Body of pancreas (tissue), 4 donors: ENCODE measurements around the gene CYP2C8. TPM values are rescaled to one million over a fixed set of nuclear protein-coding genes. Genes with fewer than 3 reads are reported as not detected.

Source experiments
- ATAC-seq: fragments of 150-250 bp; one replicate; pipeline ENCODE4 v1.9.1; 2016
- DNase-seq, 4 donors: peaks; one replicate each; pipeline ENCODE4 v3.0.0-alpha.2; 2019
- H3K27ac ChIP-seq, 4 donors: fragments of 200-600 bp; sonication (generic); 1 replicate in 3 of 4; 2 replicates in 1 of 4; pipeline versions ENCODE4 v1.5.1 to v1.6.1; 2016 to 2019; ENCODE audit warnings: mild to moderate bottlenecking in 1 of 4, mixed read lengths in 1 of 4, moderate library complexity in 1 of 4
- H3K27me3 ChIP-seq, 2 donors: fragments of 200-600 bp; sonication (generic); one replicate each; pipeline ENCODE4 v1.6.0; 2016; ENCODE audit warnings: mild to moderate bottlenecking in 1 of 2
- H3K36me3 ChIP-seq, 2 donors: fragments of 200-600 bp; sonication (generic); replicated peaks in 1 of 2; 2 replicates each; pipeline ENCODE4 v1.5.1; 2016; ENCODE audit warnings: low read depth in 2 of 2; ENCODE audit not compliant: insufficient read depth in 1 of 2
- H3K4me1 ChIP-seq: fragments of 200-600 bp; sonication (generic); one replicate; pipeline ENCODE4 v1.6.0; 2016
- H3K4me3 ChIP-seq, 2 donors: fragments of 200-600 bp; sonication (generic); 1 replicate in 1 of 2; 2 replicates in 1 of 2; pipeline ENCODE4 v1.5.1; 2016 to 2019
- H3K9me3 ChIP-seq, 3 donors: fragments of 200-600 bp; sonication (generic); 1 replicate in 2 of 3; 2 replicates in 1 of 3; pipeline ENCODE4 v1.5.1; 2016
- POLR2A ChIP-seq, 3 donors: fragments of 450-650 bp; IDR thresholded peaks; one replicate each; pipeline ENCODE4 v1.6.1; 2016; ENCODE audit warnings: antibody characterized with exemption in 3 of 3, mild to moderate bottlenecking in 2 of 3
- WGBS, 2 donors: methylation state at CpG; one replicate each; pipeline ENCODE4 v1.1.5; 2017; 5-methylcytosine and 5-hydroxymethylcytosine counted together
- intact Hi-C: fragments of 100-400 bp; cut with DNase I; formaldehyde crosslinking; loops from one replicate; pipeline ENCODE4 v1.15.1; 2023
- small RNA-seq: library from RNA; depleted of rRNA; stranded (forward); fragments of <200 nt; gene quantifications from one replicate; pipeline ENCODE3, GENCODE V24; 2016
- total RNA-seq, 2 donors: library from RNA; depleted of rRNA; stranded (reverse); fragments of >200 nt; gene quantifications; one replicate each; pipeline ENCODE4 v1.1.0, GENCODE V29; 2016
- TF ChIP-seq, protein P1 (sequence below), 7 experiments: fragments of 450-650 bp in 4 of 7; fragments of 200-600 bp in 3 of 7; sonication (generic) in 3 of 7; IDR thresholded peaks; one replicate each; pipeline ENCODE4 v1.5.1; 2016 to 2019; ENCODE audit warnings: antibody characterized with exemption in 7 of 7

The CYP2C8 gene
- total RNA-seq, 2 donors from 2014 or later, result 3.4 to 12.9 TPM

DNA sequence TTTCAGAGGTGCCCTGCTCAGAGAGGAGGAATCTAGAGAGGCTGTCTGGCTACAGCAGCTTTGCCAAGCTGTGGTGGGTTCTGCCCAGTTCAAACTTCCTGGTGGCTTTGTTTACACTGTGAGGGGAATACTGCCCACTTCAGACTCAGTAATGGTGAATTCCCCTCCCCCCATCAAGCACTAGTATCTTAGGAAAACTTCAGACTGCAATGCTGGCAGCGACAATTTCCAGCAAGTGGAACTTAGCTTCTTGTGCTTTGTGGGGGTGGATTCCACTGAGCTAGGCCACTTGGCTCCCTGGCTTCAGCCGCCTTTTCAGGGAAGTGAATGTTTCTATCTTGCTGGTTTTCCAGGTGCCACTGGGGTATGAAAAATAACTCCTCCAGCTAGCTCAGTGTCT, 42.8 kb downstream of the CYP2C8 start:
- intact Hi-C loops, result no loop called here
- TF ChIP-seq, protein P1, sequence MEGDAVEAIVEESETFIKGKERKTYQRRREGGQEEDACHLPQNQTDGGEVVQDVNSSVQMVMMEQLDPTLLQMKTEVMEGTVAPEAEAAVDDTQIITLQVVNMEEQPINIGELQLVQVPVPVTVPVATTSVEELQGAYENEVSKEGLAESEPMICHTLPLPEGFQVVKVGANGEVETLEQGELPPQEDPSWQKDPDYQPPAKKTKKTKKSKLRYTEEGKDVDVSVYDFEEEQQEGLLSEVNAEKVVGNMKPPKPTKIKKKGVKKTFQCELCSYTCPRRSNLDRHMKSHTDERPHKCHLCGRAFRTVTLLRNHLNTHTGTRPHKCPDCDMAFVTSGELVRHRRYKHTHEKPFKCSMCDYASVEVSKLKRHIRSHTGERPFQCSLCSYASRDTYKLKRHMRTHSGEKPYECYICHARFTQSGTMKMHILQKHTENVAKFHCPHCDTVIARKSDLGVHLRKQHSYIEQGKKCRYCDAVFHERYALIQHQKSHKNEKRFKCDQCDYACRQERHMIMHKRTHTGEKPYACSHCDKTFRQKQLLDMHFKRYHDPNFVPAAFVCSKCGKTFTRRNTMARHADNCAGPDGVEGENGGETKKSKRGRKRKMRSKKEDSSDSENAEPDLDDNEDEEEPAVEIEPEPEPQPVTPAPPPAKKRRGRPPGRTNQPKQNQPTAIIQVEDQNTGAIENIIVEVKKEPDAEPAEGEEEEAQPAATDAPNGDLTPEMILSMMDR (IDR thresholded peaks at IDR 0.05), result no peak
- TF ChIP-seq POLR2A (IDR thresholded peaks at IDR 0.05), result no peak
- H3K4me1 ChIP-seq, result no peaks in the 10 kb centered on the region
- no peaks in the 10 kb centered on the region for H3K9me3 ChIP-seq
- DNase-seq (no peak), ATAC-seq (no peak)
- H3K36me3 ChIP-seq, result no peaks in the 10 kb centered on the region
- WGBS, 2 donors, result 75 to 94% methylated on average over 2 of the region's 2 CpGs
- H3K4me3 ChIP-seq, result no peak overlapping the region
- no peaks in the 10 kb centered on the region for H3K27me3 ChIP-seq
- H3K27ac ChIP-seq, result no peak overlapping the region

- no peak overlapping the region for H3K27ac ChIP-seq
- ATAC-seq (no peak), DNase-seq (no peak)
- no peaks in the 10 kb centered on the region for H3K27me3 ChIP-seq
- intact Hi-C loops, result no loop called here
- TF ChIP-seq POLR2A (IDR thresholded peaks at IDR 0.05), result no peak
- TF ChIP-seq, protein P1 (IDR thresholded peaks at IDR 0.05), result no peak
- no peaks in the 10 kb centered on the region for H3K4me1 ChIP-seq
- H3K9me3 ChIP-seq, result no peaks in the 10 kb centered on the region
- H3K4me3 ChIP-seq, result no peak overlapping the region
- WGBS, 2 donors, result 57 to 65% methylated on average over 6 of the region's 6 CpGs
- no peaks in the 10 kb centered on the region for H3K36me3 ChIP-seq
These were observed 71.5 kb downstream of the CYP2C8 start for GRCh38 chr10:94997741-94998174.

GRCh38 chr10:94992811-94993210, 76.5 kb downstream of the CYP2C8 start:
- no peak overlapping the region for H3K4me3 ChIP-seq
- no peaks in the 10 kb centered on the region for H3K27me3 ChIP-seq
- TF ChIP-seq POLR2A (IDR thresholded peaks at IDR 0.05), result no peak
- no peak for ATAC-seq
- H3K9me3 ChIP-seq, result no peaks in the 10 kb centered on the region
- H3K4me1 ChIP-seq, result no peaks in the 10 kb centered on the region
- H3K36me3 ChIP-seq, result no peaks in the 10 kb centered on the region
- intact Hi-C loops, result no loop called here
- 80 to 85% methylated on average over 4 of the region's 4 CpGs for WGBS, 2 donors
- no peak overlapping the region for H3K27ac ChIP-seq
- no peak for DNase-seq

- H3K9me3 ChIP-seq, result no peaks in the 10 kb centered on the region
- H3K4me1 ChIP-seq, result no peaks in the 10 kb centered on the region
- DNase-seq, result no peak
- H3K27ac ChIP-seq, result no peak overlapping the region
- H3K4me3 ChIP-seq, result no peak overlapping the region
- no peaks in the 10 kb centered on the region for H3K36me3 ChIP-seq
- TF ChIP-seq POLR2A (IDR thresholded peaks at IDR 0.05), result no peak
- TF ChIP-seq, protein P1 (IDR thresholded peaks at IDR 0.05), result no peak
- no peaks in the 10 kb centered on the region for H3K27me3 ChIP-seq
- no peak for ATAC-seq
- WGBS, 2 donors, result 93 to 96% methylated on average over 1 of the region's 1 CpG
- intact Hi-C loops, result no loop called here
These were observed 77.9 kb downstream of the CYP2C8 start for GRCh38 chr10:94991243-94991888.

GRCh38 chr10:94989192-94989591, 80.1 kb downstream of the CYP2C8 start:
- DNase-seq, result no peak

More at GRCh38 chr10:94989192-94989591, 80.1 kb downstream of the CYP2C8 start:
- H3K27me3 ChIP-seq, result no peaks in the 10 kb centered on the region
- TF ChIP-seq, protein P1 (IDR thresholded peaks at IDR 0.05), result no peak
- no peak for TF ChIP-seq POLR2A (IDR thresholded peaks at IDR 0.05)
- intact Hi-C loops, result no loop called here
- H3K9me3 ChIP-seq, result no peaks in the 10 kb centered on the region
- no peaks in the 10 kb centered on the region for H3K4me1 ChIP-seq
- H3K27ac ChIP-seq, result no peak overlapping the region
- H3K4me3 ChIP-seq, result no peak overlapping the region
- no peak for ATAC-seq
- no peaks in the 10 kb centered on the region for H3K36me3 ChIP-seq

Small RNA genes lying within 50 kb of the gene (small RNA-seq; reads per million reads assigned to genes)
- not detected for gene CYP2C60P

Other genes starting within 250 kb of the CYP2C8 start
- gene CYP2C9, start 130.8 kb downstream of the CYP2C8 start, total RNA-seq, result 1 to 10 TPM in 1 of 2 donors, not detected in 1; 1.6 TPM
- 1 to 10 TPM in 1 of 2 donors, under 1 TPM in 1; 0.52 to 9.6 TPM for gene ACSM6, start 124.7 kb upstream of the CYP2C8 start, total RNA-seq
- 10 to 100 TPM; 41.5 to 66.2 TPM for gene PDLIM1, start 221.5 kb upstream of the CYP2C8 start, total RNA-seq